ENCODE results near the gene SIRT4. TPM values are rescaled to one million over a fixed set of nuclear protein-coding genes. Genes with fewer than 3 reads are reported as not detected.

Gene SIRT4
- total RNA-seq, 1 experiment from 2014 or later, result 1.5 TPM

DNA sequence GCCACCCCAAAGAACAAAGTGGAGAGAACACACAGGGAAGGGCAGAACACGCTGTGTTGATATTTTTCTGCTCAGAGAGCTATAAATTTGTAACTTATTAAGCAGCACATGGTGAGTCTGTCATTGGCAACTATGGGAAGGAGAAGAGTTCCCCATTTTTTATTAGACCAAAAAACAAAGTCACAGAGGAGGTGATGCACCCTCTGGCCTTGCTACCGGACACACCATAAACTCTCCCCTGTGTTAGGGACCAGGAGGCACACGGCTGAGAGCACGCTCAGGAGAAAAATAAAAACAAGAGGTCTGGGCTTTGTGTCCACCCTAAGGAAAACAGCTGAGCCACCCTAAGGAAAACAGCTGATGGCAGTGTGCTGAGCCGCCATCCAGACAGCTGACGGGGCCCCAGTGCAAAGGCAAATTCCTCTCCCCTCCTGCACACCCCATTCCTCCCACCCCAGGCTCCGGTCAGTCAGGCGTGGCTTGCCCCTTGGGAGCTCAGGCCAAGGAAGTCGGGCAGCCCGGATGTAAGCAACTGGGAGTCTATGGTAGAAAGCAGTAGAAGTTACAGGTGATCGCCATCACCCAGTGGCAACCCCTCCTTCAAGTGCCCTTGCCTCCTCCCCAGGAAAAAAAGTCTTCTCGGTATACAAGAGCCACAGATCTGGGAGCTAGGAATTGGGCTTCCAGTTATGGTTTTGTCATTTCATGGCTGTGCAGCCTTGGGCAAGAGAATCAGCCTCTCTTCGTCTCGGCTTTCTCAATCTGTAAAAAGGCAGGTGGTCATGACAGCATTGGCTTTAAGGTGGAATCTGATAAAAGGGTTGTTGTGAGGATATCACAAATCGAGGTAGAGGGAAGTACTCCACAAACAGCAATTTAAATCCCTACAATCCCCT, 39.0 kb upstream of the SIRT4 start:
- CTCF ChIA-PET, result interaction anchor here (0.6 to 3.9 kb wide), 4 partner anchors 9 to 43 kb away, joined by 3 to 22 read pairs (median 3); no protein-coding TSS in a partner anchor
- H3K27me3 ChIP-seq (ENCODE audit: control insufficient read depth, insufficient read depth, low read length), result no peaks in the 10 kb centered on the region
- ATAC-seq (no peak; the same call in 1 of the 2 replicates), DNase-seq (ENCODE audit: low read depth, low spot score) (no peak)
- peaks cover 13% of the 10 kb centered on the region for H3K36me3 ChIP-seq (ENCODE audit: control insufficient read depth, insufficient read depth, low read length)
- peak overlapping the region; percentile 100 for H3K27ac ChIP-seq (ENCODE audit: low read length)
- intact Hi-C loops (cut with micrococcal nuclease; ENCODE audit: unreplicated experiment) (no loop called here), in situ Hi-C loops (cut with HindIII; ENCODE audit: low pct_unique_long_range_greater_than_20kb, low sequenced_read_pairs) (no loop called here)
- peaks cover 57% of the 10 kb centered on the region for H3K4me1 ChIP-seq (ENCODE audit: control insufficient read depth, insufficient read depth, low read length)
- TF ChIP-seq POLR2AphosphoS5 (IDR thresholded peaks at IDR 0.05; ENCODE audit: low read depth, low read length) (peak; percentile 32; the same call in 1 of the 2 replicates), TCF7L2 (IDR thresholded peaks at IDR 0.05; ENCODE audit: low read depth, low read length) (no peak)
- BruUV-seq (replicated peaks), result TSS peak; percentile 65
- H3K4me3 ChIP-seq (ENCODE audit: low read depth in 2 of 2, low read length in 2 of 2), result peak overlapping the region; percentile 87 to 92
- no peaks in the 10 kb centered on the region for H3K9me3 ChIP-seq (ENCODE audit: control insufficient read depth, insufficient read depth, low read depth, low read length)
- POLR2A ChIA-PET, result interaction anchor here (0.6 to 2.3 kb wide), 7 partner anchors 11 to 62 kb away, joined by 3 to 20 read pairs (median 3); partner anchors contain the start of genes RNU4-2 and RPLP0

DNA sequence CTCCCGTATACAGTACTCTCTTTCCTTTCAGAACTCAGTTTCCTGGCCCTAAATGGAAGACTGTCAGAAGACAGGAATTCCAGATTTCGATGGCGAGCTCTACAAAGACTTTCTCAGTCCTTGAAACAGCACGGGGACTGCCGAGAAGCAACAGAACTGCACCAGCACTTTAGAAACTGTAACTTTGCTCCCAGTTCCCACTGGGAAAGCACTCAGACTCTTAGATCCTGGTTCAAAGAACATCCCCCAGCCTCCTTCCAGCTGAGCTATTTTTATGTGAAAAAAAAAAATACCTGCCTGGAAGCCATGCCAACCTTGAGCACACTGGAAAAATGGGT, 38.4 kb upstream of the SIRT4 start:
- ATAC-seq, result no peak
- intact Hi-C loops (cut with micrococcal nuclease; ENCODE audit: unreplicated experiment), result loop anchor here (2.0 kb wide), 1 partner anchor 35 kb away; no protein-coding TSS in a partner anchor
- no peaks in the 10 kb centered on the region for H3K27me3 ChIP-seq (ENCODE audit: control insufficient read depth, insufficient read depth, low read length)
- H3K27ac ChIP-seq (ENCODE audit: low read length), result peak overlapping the region; percentile 100
- H3K4me3 ChIP-seq (ENCODE audit: low read depth in 2 of 2, low read length in 2 of 2), result peak overlapping the region; percentile 87 to 92
- CTCF ChIA-PET, result interaction anchor here (0.8 to 3.9 kb wide), 2 partner anchors 9 to 35 kb away, joined by 3 to 22 read pairs; no protein-coding TSS in a partner anchor
- no TSS peak for BruUV-seq (replicated peaks)
- peaks cover 52% of the 10 kb centered on the region for H3K4me1 ChIP-seq (ENCODE audit: control insufficient read depth, insufficient read depth, low read length)
- H3K9me3 ChIP-seq (ENCODE audit: control insufficient read depth, insufficient read depth, low read depth, low read length), result no peaks in the 10 kb centered on the region
- POLR2A ChIA-PET, result interaction anchor here (0.6 to 2.3 kb wide), 4 partner anchors 11 to 36 kb away, joined by 3 to 8 read pairs (median 4); partner anchors contain the start of gene RNU4-2
- peaks cover 13% of the 10 kb centered on the region for H3K36me3 ChIP-seq (ENCODE audit: control insufficient read depth, insufficient read depth, low read length)
- no peak for DNase-seq (ENCODE audit: low read depth, low spot score)
- TF ChIP-seq, protein P1, sequence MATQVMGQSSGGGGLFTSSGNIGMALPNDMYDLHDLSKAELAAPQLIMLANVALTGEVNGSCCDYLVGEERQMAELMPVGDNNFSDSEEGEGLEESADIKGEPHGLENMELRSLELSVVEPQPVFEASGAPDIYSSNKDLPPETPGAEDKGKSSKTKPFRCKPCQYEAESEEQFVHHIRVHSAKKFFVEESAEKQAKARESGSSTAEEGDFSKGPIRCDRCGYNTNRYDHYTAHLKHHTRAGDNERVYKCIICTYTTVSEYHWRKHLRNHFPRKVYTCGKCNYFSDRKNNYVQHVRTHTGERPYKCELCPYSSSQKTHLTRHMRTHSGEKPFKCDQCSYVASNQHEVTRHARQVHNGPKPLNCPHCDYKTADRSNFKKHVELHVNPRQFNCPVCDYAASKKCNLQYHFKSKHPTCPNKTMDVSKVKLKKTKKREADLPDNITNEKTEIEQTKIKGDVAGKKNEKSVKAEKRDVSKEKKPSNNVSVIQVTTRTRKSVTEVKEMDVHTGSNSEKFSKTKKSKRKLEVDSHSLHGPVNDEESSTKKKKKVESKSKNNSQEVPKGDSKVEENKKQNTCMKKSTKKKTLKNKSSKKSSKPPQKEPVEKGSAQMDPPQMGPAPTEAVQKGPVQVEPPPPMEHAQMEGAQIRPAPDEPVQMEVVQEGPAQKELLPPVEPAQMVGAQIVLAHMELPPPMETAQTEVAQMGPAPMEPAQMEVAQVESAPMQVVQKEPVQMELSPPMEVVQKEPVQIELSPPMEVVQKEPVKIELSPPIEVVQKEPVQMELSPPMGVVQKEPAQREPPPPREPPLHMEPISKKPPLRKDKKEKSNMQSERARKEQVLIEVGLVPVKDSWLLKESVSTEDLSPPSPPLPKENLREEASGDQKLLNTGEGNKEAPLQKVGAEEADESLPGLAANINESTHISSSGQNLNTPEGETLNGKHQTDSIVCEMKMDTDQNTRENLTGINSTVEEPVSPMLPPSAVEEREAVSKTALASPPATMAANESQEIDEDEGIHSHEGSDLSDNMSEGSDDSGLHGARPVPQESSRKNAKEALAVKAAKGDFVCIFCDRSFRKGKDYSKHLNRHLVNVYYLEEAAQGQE (IDR thresholded peaks at IDR 0.05; ENCODE audit: insufficient read depth in 1 of 2, low read depth in 2 of 2, low read length in 1 of 2), result no peak
- TF ChIP-seq, protein P2, sequence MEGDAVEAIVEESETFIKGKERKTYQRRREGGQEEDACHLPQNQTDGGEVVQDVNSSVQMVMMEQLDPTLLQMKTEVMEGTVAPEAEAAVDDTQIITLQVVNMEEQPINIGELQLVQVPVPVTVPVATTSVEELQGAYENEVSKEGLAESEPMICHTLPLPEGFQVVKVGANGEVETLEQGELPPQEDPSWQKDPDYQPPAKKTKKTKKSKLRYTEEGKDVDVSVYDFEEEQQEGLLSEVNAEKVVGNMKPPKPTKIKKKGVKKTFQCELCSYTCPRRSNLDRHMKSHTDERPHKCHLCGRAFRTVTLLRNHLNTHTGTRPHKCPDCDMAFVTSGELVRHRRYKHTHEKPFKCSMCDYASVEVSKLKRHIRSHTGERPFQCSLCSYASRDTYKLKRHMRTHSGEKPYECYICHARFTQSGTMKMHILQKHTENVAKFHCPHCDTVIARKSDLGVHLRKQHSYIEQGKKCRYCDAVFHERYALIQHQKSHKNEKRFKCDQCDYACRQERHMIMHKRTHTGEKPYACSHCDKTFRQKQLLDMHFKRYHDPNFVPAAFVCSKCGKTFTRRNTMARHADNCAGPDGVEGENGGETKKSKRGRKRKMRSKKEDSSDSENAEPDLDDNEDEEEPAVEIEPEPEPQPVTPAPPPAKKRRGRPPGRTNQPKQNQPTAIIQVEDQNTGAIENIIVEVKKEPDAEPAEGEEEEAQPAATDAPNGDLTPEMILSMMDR (IDR thresholded peaks at IDR 0.05), result no peak
- TF ChIP-seq SIN3A (IDR thresholded peaks at IDR 0.05; ENCODE audit: borderline replicate concordance, insufficient read depth, low read depth, low read length) (no peak), TCF7L2 (IDR thresholded peaks at IDR 0.05; ENCODE audit: low read depth, low read length) (no peak), POLR2AphosphoS5 (IDR thresholded peaks at IDR 0.05; ENCODE audit: low read depth, low read length) (no peak)
- in situ Hi-C loops (cut with HindIII; ENCODE audit: low pct_unique_long_range_greater_than_20kb, low sequenced_read_pairs), result no loop called here
